Measurements from ENCODE around the gene SATB2. TPM values are rescaled to one million over a fixed set of nuclear protein-coding genes. Genes with fewer than 3 reads are reported as not detected.

The SATB2 gene
- total and polyA plus RNA-seq, 4 donors: 0.47 to 3.7 (median 1.8) TPM

DNA sequence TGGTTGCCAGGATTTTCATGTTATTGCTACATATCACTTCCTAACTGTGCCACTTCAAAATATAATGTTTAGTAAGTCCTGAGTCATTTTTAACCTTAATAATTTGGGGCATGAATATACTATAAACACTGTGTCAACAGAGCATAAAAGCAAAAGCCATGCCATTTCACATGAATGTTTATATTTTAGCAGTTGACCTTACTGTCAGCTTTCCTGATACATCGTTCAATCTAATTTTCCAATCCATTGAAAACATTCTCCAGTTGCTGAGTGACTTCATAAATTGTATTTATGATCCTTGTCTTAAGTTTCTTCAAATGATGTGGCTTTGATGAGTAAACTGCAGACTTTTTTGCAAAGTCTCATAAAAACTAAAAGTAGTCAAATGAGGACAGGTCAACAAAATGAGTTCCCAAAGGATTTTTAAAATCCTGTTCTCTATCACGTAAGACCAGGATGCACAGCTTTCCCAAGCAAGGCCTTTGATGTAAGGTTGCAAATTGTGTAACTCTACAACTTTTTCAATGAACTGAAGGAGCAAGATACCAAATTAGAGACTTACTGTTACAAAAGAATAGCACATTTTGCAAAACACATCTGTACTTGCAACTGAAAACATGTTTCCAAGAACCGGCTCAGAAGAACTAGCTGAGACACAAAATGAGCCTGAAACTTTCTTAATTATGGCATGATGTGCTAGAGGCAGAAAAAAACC, 117.7 kb downstream of the SATB2 start:
- Histone ChIP-seq H3K36me3 (ENCODE audit: control insufficient read depth in 4 of 4, insufficient read depth in 4 of 4, low read length in 4 of 4) (no peaks in the 10 kb centered on the region), H3K4me3 (no peak overlapping the region), H3K9ac (ENCODE audit: insufficient read depth in 1 of 2, low read length in 2 of 2) (no peak overlapping the region), H3K9me3 (ENCODE audit: control insufficient read depth in 4 of 4, insufficient read depth in 3 of 4, low read length in 3 of 4) (no peaks in the 10 kb centered on the region), H3K27ac (ENCODE audit: low read depth in 1 of 2, low read length in 1 of 2) (no peak overlapping the region), H3K27me3 (ENCODE audit: control insufficient read depth in 3 of 3, insufficient read depth in 3 of 3, low read length in 2 of 3) (no peaks in the 10 kb centered on the region), H3K4me1 (ENCODE audit: control insufficient read depth in 5 of 5, insufficient read depth in 5 of 5, low read length in 5 of 5) (peaks cover 0 to 4% (median 0%) of the 10 kb centered on the region in 5 donors)
- WGBS, 2 donors: 75 to 77% methylated on average over 3 of the region's 3 CpGs
- no peak for TF ChIP-seq CTCF (IDR thresholded peaks at IDR 0.05; ENCODE audit: control extremely low read depth, extremely low read depth)
- ATAC-seq (ENCODE audit: insufficient read depth, low FRiP score) (no peak), DNase-seq (no peak)

GRCh38 chr2:199336546-199336945, 121.2 kb downstream of the SATB2 start:
- H3K27me3 ChIP-seq (ENCODE audit: control insufficient read depth in 3 of 3, insufficient read depth in 3 of 3, low read length in 2 of 3): no peaks in the 10 kb centered on the region
- H3K4me3 ChIP-seq: no peak overlapping the region
- H3K4me1 ChIP-seq (ENCODE audit: control insufficient read depth in 5 of 5, insufficient read depth in 5 of 5, low read length in 5 of 5): peaks cover 0 to 4% (median 0%) of the 10 kb centered on the region in 5 donors
- no peak for ATAC-seq (ENCODE audit: insufficient read depth, low FRiP score)
- H3K9me3 ChIP-seq (ENCODE audit: control insufficient read depth in 4 of 4, insufficient read depth in 3 of 4, low read length in 3 of 4): no peaks in the 10 kb centered on the region
- no peak for TF ChIP-seq CTCF (IDR thresholded peaks at IDR 0.05; ENCODE audit: control extremely low read depth, extremely low read depth)
- no peak overlapping the region for H3K27ac ChIP-seq (ENCODE audit: low read depth in 1 of 2, low read length in 1 of 2)
- 39 to 42% methylated on average over 2 of the region's 2 CpGs for WGBS, 2 donors
- H3K9ac ChIP-seq (ENCODE audit: insufficient read depth in 1 of 2, low read length in 2 of 2): no peak overlapping the region
- no peak for DNase-seq
- H3K36me3 ChIP-seq (ENCODE audit: control insufficient read depth in 4 of 4, insufficient read depth in 4 of 4, low read length in 4 of 4): no peaks in the 10 kb centered on the region

GRCh38 chr2:199335502-199335901, 122.2 kb downstream of the SATB2 start:
- Histone ChIP-seq H3K27me3 (ENCODE audit: control insufficient read depth in 3 of 3, insufficient read depth in 3 of 3, low read length in 2 of 3) (no peaks in the 10 kb centered on the region), H3K4me1 (ENCODE audit: control insufficient read depth in 5 of 5, insufficient read depth in 5 of 5, low read length in 5 of 5) (peaks cover 0 to 4% (median 0%) of the 10 kb centered on the region in 5 donors), H3K9me3 (ENCODE audit: control insufficient read depth in 4 of 4, insufficient read depth in 3 of 4, low read length in 3 of 4) (no peaks in the 10 kb centered on the region), H3K4me3 (no peak overlapping the region), H3K27ac (ENCODE audit: low read depth in 1 of 2, low read length in 1 of 2) (no peak overlapping the region), H3K9ac (ENCODE audit: insufficient read depth in 1 of 2, low read length in 2 of 2) (no peak overlapping the region), H3K36me3 (ENCODE audit: control insufficient read depth in 4 of 4, insufficient read depth in 4 of 4, low read length in 4 of 4) (no peaks in the 10 kb centered on the region)
- ATAC-seq (ENCODE audit: insufficient read depth, low FRiP score): no peak
- DNase-seq: no peak
- 95 to 96% methylated on average over 2 of the region's 2 CpGs for WGBS, 2 donors
- TF ChIP-seq CTCF (IDR thresholded peaks at IDR 0.05; ENCODE audit: control extremely low read depth, extremely low read depth): no peak

- Histone ChIP-seq H3K27me3 (ENCODE audit: control insufficient read depth in 3 of 3, insufficient read depth in 3 of 3, low read length in 2 of 3) (no peaks in the 10 kb centered on the region), H3K27ac (ENCODE audit: low read depth in 1 of 2, low read length in 1 of 2) (no peak overlapping the region), H3K4me1 (ENCODE audit: control insufficient read depth in 5 of 5, insufficient read depth in 5 of 5, low read length in 5 of 5) (no peaks in the 10 kb centered on the region), H3K36me3 (ENCODE audit: control insufficient read depth in 4 of 4, insufficient read depth in 4 of 4, low read length in 4 of 4) (no peaks in the 10 kb centered on the region), H3K4me3 (no peak overlapping the region), H3K9ac (ENCODE audit: insufficient read depth in 1 of 2, low read length in 2 of 2) (no peak overlapping the region), H3K9me3 (ENCODE audit: control insufficient read depth in 4 of 4, insufficient read depth in 3 of 4, low read length in 3 of 4) (no peaks in the 10 kb centered on the region)
- no peak for ATAC-seq (ENCODE audit: insufficient read depth, low FRiP score)
- no peak for DNase-seq
- WGBS, 2 donors: 56 to 58% methylated on average over 5 of the region's 5 CpGs
- no peak for TF ChIP-seq CTCF (IDR thresholded peaks at IDR 0.05; ENCODE audit: control extremely low read depth, extremely low read depth)
Measured at GRCh38 chr2:199329466-199329865, 128.3 kb downstream of the SATB2 start.

Measured in lung (tissue), 12 donors.